Astrocyte of the hippocampus (primary cell): ENCODE measurements around the gene PAK4.
"Not testable (repeated sequence)": the region's sequence is repeated elsewhere in the genome, so short reads cannot be mapped to it uniquely, and the experiment has no call there.

Source experiments
- DNase-seq: peaks from one replicate; pipeline ENCODE4 v3.0.0; 2011; ENCODE audit warnings: low read depth, low spot score

Gene PAK4

GRCh38 chr19:39130337-39131254 lies 5.0 kb downstream of the PAK4 start:
- no peak for DNase-seq

DNA sequence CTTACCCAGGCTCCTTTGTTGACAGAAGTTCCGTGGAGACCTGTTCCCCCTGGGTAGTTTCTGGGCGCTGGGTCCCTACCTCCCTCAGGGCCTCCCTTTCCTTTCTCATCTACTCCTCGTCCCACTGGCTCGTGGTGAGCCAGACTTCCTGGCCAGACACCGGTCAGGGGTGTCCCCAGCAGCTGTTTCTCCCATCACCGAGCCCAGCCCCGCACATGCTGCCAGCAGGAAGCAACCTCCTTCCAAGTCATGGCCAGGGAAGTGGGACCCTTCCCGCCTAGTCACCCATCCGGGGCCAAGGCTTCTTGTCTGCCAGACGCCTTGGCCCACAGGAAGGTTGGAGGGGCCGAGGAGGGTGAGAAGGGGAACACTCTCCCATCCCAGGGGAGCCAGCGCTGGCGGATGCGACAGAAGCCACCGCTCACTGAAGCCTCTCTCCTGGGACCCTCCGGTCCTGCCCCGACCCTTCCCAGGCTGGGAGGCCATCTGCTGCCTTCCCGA lies 5.7 kb downstream of the PAK4 start:
- no peak for DNase-seq

DNA sequence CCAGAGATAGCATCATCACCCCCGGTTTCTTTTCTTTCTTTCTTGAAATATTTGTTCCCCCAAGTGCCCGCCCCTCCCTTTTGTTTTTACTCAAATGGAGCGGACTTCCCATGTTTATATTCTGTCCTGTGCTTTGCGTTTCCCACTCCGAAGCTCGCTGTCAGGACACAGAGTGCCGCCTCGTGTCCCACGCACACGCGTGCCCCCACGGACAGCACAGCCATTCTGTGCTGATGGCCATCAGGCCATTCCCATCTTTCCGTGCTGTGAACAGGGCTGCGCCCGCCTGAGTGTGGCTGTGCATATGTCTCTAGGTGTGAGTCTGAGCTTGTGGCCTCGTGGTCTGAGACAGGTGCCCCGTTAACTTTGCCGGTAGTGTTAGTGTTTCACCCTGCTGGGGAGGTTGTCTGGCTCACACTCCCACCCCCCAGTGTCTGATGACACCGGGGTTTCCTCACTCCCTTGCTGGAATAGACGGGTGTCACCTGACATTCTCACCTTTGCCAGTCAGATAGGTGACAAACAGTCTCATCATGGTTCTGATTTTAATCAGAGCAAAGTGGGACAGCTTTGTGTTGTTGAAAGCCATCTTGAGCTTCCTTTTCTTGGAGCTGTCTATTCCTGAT lies 6.9 kb downstream of the PAK4 start:
- no peak for DNase-seq

- DNase-seq: no peak
These were observed 8.1 kb downstream of the PAK4 start for GRCh38 chr19:39133431-39134270.

- no peak for DNase-seq
These were observed 10.1 kb downstream of the PAK4 start for GRCh38 chr19:39135701-39136100.

DNA sequence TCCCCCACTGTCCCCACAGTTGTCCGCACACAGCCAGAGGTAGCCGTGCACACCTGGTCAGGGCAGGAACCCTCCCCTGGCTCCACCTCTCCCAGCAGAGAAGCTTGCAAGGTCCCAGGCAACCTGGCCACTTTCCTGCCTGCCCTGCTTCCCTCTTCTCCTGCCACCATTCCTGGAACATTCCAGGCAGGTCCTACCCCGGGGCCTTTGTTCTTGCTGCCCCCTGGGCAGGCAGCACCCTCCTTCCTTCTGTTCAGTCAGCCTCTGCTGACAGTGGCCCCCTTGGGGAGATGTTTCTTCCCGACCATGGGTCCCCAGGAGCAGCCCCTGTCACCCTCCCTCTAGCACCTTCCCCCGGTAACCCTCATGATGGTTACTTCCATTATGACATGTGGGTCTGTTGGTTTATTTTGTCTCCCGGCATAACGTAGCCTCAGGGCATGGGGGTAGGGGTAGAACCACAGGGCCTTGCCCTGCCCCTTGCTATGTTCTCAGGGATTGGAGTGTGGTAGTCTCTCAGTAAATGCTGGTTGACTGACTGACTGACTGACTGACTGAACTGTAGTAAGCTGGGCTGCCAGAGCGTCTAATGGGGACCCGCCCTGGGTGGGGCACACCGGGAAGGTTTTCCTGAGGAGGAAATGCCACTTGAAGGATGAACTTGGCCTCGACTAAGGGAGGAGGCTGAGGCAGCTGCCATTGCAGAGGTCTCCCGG lies 10.8 kb downstream of the PAK4 start:
- DNase-seq: no peak

- no peak for DNase-seq
These were observed 11.5 kb downstream of the PAK4 start for GRCh38 chr19:39137131-39137530.

GRCh38 chr19:39138221-39139211 lies 12.9 kb downstream of the PAK4 start:
- DNase-seq: no peak

- DNase-seq: peak; percentile 78
These were observed 13.8 kb downstream of the PAK4 start for GRCh38 chr19:39139305-39139874.

- DNase-seq: no peak
These were observed 14.4 kb downstream of the PAK4 start for GRCh38 chr19:39139971-39140453.

DNA sequence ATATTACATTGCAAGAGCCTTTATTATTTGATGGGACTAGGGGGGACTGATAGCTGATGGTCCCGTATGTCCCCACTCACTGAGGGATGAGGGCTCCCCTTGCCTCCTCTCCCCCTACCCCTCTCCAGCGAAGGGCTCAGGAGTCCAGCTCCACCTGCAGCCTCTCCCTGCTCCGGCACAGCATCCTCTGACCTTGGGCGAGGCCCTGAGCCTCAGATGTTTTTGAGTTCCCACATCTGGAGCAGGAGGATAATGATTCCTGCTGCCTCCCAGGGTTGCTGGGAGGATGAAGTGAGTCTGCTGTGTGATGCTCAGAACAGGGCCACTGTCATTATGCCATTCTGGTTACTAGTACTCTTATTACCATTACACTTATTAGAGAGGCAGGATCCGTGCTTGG lies 15.0 kb downstream of the PAK4 start:
- no peak for DNase-seq

- DNase-seq: no peak
These were observed 16.3 kb downstream of the PAK4 start for GRCh38 chr19:39141929-39142328.

DNA sequence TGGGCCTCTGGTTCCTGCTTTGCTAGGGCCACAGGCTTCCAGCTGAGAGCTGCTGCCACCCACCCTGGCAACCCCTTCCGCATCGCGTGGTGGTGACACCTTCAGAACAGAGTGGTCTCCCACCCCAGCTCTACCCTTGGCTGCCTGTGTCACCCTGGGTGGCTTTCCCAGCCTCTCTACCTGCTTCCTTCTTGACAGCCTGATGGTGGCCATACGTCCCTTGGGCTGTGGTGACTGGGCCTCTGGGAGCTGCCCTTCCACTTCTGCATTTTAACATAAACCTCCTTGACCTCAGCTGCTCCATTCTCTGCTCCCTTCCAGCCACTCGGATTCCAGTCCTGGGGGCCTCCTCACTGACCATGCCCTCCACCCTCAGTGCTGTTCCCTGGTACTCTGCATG lies 17.0 kb downstream of the PAK4 start:
- DNase-seq: no peak

- not testable (repeated sequence) for DNase-seq
These were observed 18.2 kb downstream of the PAK4 start for GRCh38 chr19:39143757-39144289.

DNA sequence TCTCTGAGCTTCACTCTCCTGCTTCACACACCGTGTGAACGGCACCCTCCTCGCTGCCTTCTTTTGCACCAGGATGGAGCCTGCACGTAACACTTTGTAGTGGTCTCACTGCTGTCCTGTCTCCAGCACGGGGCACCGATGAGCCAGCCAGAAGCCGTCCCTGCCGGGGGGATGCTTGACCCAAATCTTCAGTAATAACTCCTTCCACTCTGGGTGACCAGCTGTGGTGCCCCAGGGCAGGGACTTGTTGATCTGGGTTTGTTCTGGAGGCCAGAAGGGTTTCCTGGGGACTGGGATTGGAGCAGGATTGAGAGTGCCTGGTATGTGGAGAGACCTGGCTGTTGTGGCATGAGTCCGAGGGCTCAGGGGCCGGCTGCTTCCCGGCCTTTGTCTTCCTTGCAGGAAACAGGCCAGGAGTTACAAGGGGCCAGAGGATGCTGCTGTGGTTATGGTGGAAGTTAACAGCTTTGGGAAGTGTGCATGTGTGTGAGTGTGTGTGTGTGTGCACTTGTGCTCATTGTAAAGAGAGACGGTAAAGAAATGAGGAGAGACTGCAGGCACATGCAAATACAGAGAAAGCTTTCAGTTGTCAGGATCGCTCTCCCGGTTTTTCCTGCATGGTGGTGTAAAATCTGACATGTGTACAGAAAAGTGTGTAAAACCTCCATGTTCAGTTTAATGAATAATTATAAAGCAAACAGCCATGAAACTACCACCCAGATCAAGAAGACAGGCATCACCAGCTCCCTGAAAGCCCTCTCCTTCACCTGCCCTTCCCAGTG lies 18.9 kb downstream of the PAK4 start:
- peak; percentile 52 for DNase-seq

GRCh38 chr19:39145180-39145953 lies 19.8 kb downstream of the PAK4 start:
- peak; percentile 70 for DNase-seq

GRCh38 chr19:39146091-39146490 lies 20.5 kb downstream of the PAK4 start:
- DNase-seq: no peak
